T1000 (cell line): ENCODE measurements around the gene PRKCE.
A peak's percentile ranks its signal among the peaks of the same experiment; 100 is the strongest.
"Not testable (repeated sequence)": the region's sequence is repeated elsewhere in the genome, so short reads cannot be mapped to it uniquely, and the experiment has no call there.

ENCODE experiments used
- DNase-seq: peaks from one replicate; lab custom pipeline; 2025; ENCODE audit warnings: mixed read lengths; lab: John Stamatoyannopoulos, UW

The PRKCE gene

DNA sequence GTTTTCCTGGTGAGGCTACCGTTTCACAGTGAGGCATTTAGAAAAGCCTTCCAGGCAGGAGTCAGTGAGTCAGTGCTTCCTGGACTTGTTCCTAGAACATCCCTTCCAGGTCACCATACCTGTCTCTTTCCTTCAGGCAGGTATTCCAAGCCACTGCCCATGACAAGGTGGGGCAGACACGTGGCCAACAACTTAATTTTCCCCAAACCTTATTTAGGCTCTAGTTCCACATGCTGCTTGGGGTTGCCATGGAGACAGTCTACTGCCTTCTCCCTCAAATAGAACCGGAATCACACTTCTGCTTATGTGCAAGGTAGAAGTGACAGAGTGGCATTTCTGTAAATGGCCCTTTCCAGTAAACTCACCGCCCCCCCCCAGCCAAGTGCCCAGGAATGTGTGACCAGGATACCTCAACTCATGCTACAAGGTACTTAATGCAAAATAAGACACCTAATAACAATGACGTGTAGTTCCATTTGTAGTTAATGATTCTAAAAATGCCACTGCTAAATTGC is 258.3 kb downstream of the PRKCE start:
- DNase-seq, result no peak

DNA sequence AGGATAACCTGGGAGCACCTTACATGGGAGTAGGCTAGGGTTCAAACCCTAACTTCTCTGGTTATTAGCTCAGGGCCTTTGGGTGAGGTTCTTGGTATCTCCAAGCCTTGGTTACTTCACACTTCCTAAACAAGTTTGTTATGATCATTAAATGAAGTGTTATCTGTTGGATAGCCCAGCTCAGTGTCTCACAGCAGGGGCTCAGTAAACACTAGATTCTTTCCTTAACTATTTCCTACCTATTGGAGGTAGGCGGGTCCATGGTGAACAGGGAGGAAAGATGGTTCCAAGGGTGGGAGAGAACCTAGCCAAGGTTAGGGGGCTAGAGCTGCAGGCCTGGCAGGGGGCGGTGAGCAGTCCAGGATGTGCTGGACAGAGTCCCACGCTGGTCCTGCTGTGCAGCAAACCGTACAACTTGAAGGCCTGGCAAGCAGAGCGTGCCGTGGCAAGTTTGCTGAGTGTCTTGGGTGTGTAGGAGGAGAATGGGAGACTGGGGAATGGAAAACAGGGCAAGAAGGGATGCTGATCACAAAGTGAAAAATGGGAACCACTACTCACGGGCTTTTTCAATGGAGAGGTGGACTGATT is 259.1 kb downstream of the PRKCE start:
- DNase-seq, result no peak

DNA sequence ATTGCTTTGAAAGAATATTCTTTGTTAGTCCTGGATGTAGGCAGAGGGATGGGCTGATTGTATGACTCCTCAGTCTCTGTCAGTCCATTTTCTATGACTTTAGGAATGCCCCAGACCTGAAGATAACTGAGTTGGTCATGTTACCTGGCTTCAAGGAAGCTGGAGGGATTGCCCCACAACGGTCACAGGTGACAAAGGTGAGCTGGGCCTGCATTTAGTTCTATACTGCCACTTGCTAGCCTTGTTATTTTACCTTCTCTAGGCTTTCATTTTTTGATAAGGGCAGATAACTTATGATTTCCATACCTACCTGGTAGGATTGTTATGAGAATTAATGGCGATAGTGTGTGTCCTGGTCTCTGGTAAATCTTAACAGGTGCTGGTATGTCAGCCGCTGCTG is 260.1 kb downstream of the PRKCE start:
- no peak for DNase-seq

DNA sequence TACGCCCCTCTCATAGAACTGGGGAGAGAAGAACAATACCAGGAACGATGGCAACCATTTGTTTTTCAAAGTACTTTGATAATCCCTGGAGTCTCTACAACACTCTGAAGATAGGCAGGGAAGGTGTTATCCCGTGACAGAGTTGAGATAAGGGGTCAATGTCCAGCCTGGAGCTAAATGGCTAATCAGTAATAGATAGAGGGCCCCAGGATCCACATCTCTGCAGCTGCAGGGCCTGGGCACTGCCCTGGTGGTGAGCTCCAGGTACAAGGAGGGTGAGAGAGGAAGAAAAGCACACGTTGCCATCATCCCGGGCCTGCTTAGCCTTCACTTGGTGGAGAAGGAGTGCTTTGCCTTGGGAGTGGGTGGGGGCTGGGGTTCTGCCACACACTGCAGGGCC is 260.6 kb downstream of the PRKCE start:
- DNase-seq, result no peak

DNA sequence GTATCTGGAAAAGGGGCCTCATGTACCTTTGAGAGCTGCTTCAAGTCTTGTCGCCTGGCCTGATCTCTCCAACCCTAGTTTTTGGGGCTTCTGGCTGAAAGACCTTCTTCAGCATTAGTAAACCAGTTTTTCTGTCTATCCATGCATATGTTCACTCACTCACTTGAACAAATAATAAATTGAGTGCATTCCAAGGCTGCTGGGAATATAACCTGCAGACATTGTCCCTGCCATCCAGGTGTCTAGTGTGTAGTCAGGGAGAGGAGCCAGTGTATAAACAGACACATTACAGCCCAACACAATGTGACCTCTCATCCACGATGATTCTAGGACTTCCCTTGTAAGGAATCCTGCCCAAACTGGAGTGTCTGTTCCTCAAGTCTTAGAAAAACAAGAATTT is 262.1 kb downstream of the PRKCE start:
- no peak for DNase-seq

DNA sequence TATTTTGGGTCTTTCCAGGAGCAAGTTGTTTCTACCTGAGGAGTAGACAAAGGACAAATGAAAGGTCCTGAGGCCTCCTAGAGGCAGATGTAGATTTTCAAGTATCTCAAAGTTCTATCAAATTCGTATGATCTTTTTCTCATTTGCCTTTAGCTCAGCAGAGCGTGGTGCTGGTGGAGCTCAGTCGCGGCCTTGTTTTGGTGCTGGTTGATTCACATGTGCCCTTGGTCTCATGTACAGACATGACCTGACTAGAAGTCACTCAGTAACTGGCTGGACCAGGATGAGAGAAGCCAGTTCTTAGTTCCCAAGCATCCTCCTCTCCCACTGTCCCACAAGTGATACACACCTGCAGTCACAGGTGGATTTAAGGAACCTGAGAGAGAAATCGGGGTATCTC is 264.0 kb downstream of the PRKCE start:
- no peak for DNase-seq

DNA sequence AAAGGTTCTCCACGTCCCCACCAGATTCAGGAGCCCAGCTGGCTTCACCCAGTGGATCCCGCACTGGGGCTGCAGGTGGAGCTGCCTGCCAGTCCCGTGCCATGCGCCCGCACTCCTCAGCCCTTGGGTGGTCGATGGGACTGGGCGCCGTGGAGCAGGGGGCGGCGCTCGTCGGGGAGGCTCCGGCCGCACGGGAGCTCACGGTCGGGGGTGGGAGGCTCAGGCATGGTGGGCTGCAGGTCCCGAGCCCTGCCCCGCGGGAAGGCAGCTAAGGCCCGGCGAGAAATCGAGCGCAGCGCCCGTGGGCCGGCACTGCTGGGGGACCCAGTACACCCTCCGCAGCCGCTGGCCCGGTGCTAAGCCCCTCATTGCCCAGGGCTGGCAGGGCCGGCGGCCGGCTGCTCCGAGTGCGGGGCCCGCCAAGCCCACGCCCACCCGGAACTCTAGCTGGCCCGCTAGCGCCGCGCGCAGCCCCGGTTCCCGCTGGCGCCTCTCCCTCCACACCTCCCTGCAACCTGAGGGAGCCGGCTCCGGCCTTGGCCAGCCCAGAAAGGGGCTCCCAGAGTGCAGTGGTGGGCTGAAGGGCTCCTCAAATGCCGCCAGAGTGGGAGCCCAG is 266.2 kb downstream of the PRKCE start:
- DNase-seq, result not testable (repeated sequence)

DNA sequence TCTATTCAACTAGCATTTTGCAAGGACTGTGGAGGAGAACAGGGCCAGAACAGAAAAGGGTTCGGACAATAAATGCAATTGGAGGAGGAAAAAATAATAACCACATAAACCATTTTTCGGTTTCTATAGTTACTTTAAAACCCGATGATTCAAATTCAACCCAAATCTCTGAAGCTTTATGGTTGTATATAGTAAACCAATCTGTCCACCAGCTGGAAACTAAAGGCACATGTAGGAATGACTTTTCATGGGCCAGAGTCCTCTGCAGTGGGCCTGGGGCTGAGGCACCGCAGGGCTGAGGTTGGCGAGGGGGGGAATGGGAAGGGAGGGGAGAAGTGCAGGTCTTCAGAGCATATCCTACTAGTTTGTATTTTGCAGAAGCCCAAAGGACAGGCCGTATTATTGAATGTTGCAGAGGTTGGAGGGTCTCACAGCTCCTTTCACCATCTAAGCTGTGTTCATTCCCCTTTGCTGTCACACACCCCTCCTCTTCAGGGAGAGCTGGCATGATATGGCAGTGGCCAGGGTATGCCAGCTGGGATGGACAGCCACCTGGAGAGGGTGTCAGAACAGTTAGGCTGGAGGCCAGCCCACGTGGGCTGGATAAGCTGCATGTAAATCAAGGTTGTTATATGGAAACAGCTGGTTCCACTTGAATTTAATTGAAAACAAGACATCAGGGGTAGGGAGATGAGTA is 267.1 kb downstream of the PRKCE start:
- no peak for DNase-seq

DNA sequence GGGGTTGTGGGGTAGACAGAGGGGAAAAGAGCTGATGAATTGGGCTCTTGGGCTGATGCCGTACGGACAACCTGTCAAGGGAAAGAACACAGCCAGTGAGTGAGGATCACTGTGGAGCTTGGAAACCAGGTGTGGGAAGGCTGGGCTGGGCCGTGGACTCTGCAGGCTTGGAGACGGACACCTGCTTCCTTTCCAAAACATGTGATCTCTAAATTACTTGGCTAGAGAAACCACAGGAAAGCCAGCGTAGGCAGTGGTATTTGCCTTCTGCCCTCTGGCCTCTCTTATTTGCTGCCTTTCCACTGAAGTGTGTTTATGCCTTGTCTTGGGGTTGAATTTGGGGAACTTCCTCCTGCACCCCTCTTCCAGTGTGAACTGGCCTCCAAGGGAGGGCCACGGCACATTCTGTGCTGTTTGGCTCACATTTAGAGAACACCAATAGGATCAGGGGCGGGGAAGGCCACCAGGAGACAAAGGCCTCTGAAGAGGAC is 267.7 kb downstream of the PRKCE start:
- DNase-seq, result no peak

DNA sequence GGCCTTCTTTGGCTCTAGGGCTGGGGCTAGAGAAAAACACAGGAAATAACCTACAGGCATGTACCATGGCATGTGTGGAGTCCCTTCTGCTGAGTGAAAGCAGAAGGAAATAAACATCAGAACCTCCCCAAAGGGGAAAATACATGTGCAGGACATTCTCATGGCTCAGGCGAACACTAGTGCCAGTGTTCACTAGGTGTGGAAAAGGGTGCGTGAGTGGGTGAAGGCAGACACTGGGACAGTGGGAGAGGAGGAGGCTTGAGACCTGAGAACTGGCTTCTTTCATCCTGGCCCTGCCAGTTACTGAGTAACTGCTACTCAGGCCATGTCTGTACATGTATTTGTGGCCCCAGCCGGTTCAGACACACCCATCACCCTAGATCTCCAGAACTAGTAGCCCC is 268.2 kb downstream of the PRKCE start:
- DNase-seq, result no peak

DNA sequence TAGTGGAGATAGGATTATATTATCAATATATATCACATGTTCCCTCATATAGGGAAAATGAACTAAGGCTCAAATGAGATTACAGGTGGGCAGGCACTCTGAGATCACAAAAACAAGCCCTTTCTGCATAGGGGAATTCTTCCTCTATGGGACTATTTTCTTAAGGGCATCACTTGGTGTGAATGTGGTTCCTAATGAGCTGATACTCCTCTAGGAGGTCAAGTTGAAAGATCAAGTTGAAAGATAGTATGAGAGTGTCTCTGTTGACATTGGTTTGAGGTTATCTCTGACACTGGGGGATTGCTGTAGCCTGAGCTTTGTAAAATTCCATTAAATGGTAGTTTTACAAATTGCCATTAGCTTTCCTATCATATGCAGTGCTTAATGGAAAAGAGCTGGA is 270.4 kb downstream of the PRKCE start:
- no peak for DNase-seq

DNA sequence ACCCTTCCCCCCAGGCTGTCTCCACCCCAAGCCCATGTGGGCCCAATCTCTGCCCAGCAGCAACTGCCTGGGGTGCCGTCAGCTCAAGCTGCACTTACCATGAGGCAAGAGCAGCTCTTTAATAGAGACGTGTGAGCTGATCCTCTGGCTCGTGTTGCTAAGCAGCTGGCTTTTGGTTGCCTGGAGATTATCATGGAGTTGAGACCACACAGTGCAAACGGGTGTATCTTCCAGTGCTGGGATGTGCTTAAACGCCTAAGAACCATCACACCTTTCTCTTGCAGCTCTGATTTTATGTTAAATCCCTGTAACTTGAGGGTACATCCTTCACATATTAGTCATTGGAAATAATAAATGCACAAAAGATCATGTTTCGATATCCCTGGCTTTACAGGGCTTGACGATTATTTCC is 271.1 kb downstream of the PRKCE start:
- DNase-seq, result no peak

DNA sequence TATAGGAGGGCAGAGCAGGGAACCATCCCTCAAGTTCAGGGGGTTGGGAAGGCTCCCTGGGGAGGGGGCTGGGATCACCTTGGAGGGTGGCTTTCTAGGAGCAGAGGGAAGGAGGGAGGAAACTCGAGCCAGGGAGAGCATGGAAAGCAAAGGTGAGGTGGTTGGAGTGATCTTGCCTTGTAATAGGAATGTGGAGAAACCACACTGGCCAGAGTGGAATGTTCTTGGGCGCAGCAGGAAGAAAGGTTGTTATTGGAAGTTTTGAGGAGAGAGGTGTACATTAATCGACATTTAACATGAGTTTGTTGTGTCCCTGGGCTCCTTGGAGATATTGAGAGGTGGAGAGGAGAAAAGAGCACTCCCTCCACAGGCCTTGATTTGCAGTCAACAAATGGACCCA is 272.2 kb downstream of the PRKCE start:
- no peak for DNase-seq

DNA sequence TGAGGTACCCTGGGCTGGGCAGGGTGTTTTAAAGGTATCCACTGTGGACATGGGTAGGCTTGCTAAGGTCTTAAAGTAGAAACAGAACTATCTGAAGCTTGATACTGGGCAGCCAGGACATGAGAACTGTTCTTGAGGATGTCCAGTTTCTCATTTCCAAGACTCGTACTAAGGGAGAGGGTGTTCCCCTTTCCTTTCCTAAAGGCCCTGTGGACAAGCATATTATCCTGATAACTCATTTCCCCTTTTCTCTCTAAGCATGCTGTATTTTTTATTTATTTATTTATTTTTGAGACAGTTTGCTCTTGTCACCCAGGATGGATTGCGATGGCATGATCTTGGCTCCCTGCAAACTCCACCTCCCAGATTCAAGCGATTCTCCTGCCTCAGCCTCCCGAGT is 273.6 kb downstream of the PRKCE start:
- DNase-seq, result no peak

DNA sequence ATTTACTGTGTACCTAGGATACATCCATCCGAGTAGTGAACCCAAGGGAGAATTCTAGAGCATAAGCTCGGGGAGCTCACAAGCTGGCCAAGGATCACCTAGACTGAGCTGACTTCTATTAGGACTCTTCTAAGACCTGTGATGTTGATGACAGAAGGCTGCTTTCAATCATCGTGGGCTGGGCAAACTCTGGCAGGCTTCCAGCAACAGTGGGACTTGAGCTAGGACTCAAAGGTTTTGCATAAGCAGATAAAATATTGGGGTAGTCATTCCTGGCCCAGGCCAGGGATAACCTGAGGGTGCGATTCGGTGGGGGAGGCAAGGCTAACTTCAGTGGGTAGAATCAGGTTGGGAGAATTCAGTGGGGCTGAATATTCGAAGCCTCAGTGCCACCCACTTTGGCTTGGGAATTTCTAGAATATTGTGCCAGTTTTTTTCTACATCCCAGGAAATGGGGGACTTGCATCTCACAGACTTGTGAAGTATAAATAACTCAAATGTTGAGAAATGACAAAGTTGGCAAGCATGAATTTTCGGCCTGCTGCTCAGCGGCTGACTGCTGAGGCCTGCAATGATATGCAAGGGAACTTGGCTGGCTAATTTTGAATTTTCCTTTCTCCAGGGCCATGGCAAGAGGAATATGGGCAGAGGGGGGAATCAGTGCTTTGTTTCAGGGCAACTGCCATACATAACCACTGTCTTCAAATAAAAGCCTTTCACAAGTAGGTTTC is 274.3 kb downstream of the PRKCE start:
- no peak for DNase-seq

DNA sequence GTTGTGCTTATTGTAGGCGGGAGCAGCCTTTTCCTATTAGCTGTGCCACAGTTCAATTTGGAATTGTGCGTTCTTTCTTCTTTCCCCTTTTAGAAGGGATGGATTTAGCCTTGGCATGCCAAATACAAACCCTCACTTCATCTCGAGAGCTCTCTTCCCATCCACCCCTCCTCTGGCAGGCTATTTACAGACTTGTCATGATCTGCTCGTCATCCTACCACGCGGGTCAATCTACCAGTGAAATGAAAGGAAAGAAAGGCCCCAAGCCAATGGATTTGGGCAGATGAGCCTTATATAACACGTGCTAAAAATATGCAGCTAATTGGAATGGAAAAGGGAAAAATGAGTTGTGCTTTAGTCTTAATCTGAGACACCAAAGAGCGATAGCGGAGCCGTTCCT is 277.5 kb downstream of the PRKCE start:
- DNase-seq, result no peak

DNA sequence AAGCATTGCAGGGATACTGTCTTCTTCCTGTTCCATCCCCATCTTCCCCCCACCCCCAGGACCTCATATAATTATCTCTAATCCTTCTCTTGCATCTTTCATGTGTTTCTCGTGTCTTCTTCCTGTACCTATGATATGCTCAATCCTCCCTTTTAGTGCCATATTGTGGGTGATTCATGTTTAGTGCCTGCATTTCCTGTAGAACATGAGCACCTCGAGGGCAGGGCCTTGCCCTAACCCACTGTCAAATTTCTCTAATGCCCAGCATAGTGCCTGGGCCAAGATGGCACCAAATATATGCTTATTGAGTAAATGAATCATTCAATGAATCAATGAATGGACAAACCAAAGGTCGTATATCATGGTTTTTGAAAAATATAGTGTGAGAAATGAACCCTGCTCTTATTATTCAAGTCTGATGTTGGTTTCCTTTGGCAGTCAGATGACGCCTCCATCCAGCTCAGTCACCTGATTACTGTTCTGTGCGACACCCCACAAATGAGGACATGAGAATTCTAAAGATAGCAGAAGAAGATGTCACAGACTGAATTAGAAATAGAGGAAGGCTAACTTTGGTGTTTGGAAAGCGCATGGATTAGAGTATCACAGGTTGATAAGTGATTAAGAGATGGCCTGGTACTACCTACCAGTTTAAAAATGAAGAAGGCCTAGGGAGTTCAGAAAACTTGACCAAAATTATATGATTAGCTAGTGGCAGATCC is 278.4 kb downstream of the PRKCE start:
- no peak for DNase-seq

DNA sequence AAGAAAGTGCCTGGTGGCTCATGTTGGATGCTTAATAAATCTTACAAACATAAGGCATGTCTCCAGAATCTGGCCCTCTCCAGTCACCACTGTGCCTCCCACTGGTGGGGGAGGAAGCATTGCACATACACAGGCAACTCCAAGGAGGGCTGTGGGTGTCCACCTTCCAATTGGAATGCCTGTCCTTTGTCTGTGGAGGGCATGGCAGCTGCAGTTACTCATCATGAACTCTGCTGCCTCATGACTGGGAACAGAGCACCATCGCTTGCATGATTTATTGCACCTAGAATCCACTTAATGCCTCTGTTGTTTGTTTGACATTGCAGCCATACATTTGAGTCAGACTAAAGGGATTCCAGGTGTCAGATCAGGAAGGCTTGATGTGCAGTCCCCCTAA is 278.9 kb downstream of the PRKCE start:
- peak; percentile 42 for DNase-seq

DNA sequence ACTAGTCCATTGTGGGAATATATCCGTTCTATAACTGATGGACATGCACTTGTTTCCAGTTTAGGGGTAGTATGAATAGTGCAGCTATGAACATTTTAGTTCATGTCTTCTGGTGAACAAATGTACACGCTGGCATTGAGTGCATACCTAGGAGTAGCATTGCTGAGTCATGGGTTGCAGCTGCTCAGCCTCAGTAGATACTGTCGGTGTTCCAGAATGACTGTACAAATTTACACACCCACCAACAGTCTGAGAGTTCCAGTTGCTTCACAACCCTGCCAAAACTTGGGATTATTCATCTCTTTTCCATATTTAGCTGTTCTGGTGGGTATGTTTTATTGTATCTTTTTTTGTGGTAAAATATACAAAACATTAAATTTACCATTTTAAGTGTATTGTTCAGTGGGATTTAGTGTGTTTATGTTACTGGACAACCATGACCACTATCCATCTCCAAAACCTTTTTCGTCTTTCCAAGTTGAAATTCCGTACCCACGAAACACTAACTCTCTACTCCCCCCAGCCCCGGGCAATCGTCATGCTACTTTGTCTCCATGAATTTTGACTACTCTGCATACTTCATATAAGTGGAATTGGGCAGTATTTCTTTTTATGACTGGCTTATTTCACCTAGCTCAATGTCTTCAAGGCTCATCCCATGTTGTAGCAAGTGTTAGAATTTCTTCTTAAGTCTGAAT is 281.0 kb downstream of the PRKCE start:
- DNase-seq, result no peak

DNA sequence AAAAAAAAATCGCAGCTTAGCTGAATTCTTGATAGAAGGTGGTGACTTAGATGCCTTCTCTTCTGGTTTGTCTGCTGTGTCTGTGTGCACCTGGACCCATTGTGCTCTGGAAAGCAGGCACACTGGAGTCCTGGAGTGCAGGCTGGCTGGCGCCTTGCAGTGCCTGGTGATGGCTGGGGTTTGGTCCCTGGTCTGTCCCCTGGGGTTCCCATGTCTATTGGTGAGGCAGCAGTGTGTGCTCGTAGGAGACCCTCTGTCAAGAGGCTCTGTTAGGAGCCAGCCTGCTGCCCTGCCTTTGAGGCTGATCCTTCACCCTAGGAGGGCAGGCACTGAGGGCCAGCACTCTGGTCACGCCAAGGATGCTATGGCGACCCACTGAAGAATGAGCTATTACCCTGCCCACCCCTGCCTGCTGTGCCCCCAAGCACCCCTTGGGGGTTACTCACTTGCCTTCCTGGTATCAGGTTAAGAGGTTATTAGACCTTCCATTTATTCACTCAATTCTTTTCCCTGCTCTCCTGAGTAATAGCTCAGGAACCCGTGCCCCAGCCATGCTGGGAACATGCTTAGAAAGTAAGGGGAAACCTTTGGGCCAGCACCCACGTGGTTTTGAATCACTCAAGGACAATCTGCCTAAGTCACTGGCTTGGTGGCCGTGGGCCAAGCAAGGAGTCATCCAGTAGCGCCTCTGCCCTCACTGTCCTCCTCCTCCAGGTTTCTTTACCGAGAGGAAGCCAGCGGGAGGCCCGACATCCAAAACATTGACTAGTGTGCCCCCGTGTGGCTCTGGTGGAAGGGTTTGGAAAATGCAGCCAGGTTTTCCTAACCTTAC is 284.5 kb downstream of the PRKCE start:
- DNase-seq, result peak; percentile 94

DNA sequence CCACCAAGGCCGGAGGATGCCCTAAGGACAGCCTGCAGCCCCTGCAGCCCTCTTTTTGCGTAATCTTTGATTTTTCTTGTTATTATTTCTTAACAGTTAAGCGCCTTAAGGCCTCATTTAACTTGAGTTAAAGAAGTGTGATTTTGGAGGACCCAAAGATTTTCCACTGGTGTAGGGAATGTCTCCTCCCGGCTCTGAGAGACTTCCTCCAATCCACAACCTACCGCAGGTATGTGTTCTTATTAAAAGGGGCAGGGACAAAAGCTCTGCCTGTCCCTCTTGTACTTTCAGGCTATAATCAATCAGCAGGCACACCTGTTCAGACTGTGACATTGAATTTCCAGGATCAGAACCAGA is 285.1 kb downstream of the PRKCE start:
- no peak for DNase-seq
